ENCODE data around the gene CASTOR1.

The CASTOR1 gene

DNA sequence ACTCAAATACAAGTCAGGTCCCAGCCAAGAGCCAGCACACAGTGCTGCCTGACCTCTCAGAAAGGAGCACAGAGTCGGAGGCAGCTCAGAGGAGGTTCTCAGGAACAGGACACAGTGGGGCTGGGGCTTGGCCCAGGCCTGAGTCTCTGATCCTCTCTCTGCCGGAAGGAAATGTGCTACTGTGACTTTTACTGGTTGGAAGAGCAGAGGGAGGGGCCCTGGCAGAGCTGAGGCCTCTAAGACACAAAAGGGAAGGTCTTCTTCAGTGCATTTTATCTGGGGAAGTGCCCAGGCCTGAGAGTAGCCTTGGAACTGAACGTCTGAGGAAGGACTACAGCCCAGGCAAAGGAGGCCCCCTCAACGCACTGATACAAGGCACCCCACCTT lies 16.2 kb upstream of the CASTOR1 start:
- TF ChIP-seq, protein P1, sequence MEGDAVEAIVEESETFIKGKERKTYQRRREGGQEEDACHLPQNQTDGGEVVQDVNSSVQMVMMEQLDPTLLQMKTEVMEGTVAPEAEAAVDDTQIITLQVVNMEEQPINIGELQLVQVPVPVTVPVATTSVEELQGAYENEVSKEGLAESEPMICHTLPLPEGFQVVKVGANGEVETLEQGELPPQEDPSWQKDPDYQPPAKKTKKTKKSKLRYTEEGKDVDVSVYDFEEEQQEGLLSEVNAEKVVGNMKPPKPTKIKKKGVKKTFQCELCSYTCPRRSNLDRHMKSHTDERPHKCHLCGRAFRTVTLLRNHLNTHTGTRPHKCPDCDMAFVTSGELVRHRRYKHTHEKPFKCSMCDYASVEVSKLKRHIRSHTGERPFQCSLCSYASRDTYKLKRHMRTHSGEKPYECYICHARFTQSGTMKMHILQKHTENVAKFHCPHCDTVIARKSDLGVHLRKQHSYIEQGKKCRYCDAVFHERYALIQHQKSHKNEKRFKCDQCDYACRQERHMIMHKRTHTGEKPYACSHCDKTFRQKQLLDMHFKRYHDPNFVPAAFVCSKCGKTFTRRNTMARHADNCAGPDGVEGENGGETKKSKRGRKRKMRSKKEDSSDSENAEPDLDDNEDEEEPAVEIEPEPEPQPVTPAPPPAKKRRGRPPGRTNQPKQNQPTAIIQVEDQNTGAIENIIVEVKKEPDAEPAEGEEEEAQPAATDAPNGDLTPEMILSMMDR (IDR thresholded peaks at IDR 0.05; ENCODE audit: extremely low read depth, missing control alignments): no peak
- peak; percentile 68 for DNase-seq (ENCODE audit: low spot score)

DNA sequence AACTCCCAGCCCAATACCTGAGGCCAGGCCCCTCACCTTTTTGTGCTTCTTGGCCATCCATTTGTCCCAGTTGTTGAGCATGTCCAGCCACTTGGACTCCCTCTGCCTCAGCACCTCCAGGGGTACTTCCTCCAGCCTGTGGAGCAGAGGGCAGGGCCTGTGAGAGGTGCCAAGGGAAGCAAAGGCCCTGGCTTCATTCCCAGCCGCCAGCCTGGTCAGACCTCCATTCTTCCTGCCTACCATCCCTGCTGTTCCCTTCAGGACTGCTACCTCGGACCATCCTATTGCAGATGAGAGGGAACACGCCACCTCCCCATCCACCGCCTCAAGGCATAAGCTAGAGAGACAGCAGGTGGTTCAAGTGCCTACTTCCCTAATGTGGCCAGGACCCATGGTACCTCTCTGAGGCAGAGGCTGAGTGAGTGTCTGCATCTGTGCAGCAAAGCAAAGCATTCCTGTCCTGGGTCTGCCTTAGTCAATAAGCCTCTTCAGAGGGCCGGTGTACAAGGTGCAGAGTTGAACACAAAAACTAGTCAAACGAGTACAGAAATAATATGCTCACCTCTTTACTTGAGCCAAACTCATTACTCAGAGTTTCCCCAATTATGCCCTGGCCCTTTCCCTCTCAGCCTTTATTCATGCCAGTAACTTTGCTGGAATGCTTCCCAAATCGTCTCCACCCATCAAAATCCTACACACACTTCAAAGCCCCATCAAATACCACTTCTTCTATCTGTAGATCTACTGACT lies 15.4 kb upstream of the CASTOR1 start:
- TF ChIP-seq, protein P1 (IDR thresholded peaks at IDR 0.05; ENCODE audit: extremely low read depth, missing control alignments): no peak
- DNase-seq (ENCODE audit: low spot score): no peak

DNA sequence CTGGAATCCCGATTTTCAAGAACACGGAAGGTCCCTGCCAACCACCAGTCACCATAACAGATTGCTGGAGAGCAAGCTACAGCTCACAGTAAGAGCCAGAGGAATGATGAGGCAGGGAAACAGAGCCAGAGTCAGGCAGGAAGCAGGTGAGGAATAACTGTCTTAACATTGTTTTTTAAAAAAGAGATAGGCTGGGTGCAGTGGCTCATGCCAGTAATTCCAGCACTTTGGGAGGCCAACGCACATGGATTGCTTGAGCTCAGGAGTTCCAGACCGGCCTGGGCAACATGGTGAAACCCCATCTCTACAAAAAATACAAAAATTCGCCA lies 13.5 kb upstream of the CASTOR1 start:
- TF ChIP-seq, protein P1 (IDR thresholded peaks at IDR 0.05; ENCODE audit: extremely low read depth, missing control alignments): no peak

DNA sequence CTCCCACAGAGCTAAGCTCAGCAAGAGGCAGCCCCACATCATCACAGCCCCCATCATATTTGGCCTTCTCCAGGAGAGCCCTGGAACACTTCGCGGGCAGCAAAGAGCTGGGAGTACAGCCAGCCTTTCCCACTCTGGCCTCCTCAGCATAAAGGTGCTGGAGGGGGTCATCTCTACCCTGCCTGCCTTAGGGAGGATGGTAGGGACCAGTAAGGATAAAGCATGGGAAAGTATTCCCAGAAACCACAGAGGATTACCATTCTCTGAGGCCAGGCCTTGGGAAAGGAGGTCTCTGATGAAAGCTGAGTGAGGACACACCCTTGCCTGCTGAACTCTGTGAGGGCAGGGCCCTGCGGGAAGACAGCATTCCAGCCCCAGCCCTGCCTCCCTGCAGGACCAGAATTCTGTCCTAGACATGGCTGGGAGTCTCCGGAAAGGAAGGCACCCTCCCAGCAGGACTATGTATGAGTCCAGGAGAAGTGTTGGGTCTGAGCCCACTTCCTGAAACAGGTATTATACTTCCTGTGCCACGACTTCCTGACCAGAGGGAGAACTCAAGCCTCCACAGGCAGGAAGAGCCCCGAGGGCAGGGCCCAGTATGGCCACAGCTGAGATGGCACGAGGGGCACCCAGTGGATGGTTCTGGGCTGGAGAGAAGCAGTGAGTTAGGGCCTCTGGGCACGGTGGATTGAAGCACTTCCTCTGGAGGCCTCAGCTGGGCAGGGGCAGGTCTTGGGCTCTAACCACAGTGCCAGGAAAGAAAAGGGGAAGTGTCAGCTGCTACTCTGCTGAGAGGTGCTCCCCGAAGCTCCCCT lies 12.9 kb upstream of the CASTOR1 start:
- TF ChIP-seq, protein P1 (IDR thresholded peaks at IDR 0.05; ENCODE audit: extremely low read depth, missing control alignments): no peak
- DNase-seq (ENCODE audit: low spot score): no peak

More for the DNA sequence above, 13.5 kb upstream of the CASTOR1 start:
- no peak for DNase-seq (ENCODE audit: low spot score)

DNA sequence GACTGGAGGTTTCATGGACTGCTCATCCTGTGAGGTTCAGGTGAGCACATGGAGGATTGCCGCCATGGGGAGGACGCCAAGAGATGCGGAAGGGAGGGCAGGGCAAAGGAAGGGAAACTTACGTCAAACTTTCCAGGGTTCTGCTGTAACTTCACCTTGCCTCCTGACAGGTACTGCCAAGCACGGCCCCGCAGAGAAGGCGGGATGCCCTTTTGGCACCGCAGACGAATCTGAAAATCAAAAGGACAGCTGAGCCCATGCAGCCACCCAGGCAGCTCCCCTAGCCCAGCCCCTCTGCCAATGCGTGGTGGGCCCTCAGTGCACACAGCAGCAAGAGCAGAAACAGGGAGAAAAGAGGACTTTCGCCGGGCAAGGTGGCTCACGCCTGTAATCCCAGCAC lies 10.0 kb upstream of the CASTOR1 start:
- no peak for DNase-seq (ENCODE audit: low spot score)
- TF ChIP-seq, protein P1 (IDR thresholded peaks at IDR 0.05; ENCODE audit: extremely low read depth, missing control alignments): no peak

DNA sequence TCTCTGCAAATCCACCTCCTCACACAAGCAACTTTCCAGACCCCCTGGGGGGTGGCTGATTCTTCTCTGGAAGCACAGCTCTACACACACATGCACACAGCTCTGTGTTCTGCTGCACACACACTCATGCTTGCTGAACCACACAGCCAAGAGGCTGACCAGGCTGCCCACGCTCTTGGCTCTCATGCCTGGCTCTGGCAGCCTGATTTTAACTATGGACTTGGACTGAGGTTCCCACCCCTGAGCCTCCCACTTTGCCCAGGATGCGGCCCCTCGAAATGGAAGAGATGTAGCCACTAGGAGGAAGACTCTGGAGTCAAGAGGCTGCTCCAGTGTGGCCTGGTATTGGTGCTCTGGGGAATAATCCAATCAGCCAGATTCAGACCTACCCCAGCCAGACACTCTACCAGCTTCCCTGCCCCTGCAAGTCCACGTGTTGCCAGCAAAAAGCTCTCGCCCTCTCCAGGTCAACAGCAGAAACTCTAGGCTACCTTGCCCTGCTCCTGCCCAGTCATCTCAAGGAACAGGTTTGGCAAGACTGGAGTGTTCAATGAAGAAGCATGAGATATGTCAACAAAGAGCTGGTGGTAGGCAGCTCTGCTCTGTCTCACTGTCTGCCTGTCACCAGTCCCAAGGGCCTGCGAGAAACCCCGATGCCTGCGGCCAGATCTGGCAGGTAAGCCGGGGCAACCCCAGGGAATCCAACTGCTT lies 8.8 kb upstream of the CASTOR1 start:
- TF ChIP-seq, protein P1 (IDR thresholded peaks at IDR 0.05; ENCODE audit: extremely low read depth, missing control alignments): no peak
- DNase-seq (ENCODE audit: low spot score): no peak
